Epithelial cell of prostate (primary cell): ENCODE data around the gene P3H2.
"Not testable (repeated sequence)": the region's sequence is repeated elsewhere in the genome, so short reads cannot be mapped to it uniquely, and the experiment has no call there.

Experiments used
- DNase-seq: peaks from one replicate; pipeline ENCODE4 v3.0.0-alpha.2; 2011; ENCODE audit warnings: low read depth, low spot score
- H3K27ac ChIP-seq: fragments of 450-650 bp; 2 replicates; pipeline ENCODE4 v1.5.1; 2017; ENCODE audit warnings: mild to moderate bottlenecking

P3H2 gene

DNA sequence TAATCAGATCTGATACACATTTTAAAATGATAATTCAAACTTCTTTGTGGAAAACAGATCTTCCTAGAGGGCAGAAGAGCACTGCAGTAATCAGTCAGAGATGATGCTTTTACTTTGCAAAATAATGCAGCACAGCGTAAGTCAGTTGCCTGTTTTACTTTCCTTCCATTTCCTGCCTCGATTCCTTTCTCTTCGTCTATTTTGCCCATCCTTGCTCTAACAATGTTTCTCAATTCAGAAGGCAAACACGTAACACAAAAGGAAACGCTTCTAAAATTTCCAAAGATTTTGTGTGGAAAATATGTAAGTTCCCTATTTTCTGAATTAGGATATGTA is 119.9 kb downstream of the P3H2 start:
- H3K27ac ChIP-seq = no peak overlapping the region
- no peak for DNase-seq

DNA sequence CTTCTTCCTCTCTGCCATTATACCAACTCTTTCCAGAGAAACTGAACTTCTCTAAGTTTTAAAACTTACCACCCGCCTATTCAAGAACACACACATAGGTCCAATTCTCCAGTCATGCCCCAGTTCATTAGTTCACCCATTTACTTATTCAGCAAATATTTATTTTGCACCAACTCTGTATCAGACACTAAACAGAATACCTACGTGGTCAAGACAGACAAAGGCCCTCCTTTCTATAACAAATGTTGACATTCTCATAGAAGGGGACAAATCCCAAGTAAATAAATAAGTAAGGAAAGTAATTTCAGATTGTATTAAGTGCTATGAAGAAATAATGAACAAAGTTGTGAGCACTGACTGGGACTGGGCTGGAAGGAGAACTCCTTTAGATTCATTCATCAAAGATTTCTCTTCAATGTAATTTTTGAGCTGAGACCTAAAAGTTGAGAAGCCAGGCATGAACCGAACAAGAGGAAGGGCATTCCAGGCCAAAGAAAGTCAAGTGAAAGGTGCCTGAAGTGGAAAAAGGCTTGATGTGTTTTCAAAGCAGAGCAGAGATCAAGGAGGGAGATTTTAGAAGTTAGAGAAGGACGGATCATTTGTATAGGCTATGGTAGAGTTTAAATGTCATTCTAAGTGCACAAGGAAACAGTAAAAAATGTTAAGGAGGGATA is 120.4 kb downstream of the P3H2 start:
- H3K27ac ChIP-seq = no peak overlapping the region
- DNase-seq = no peak

DNA sequence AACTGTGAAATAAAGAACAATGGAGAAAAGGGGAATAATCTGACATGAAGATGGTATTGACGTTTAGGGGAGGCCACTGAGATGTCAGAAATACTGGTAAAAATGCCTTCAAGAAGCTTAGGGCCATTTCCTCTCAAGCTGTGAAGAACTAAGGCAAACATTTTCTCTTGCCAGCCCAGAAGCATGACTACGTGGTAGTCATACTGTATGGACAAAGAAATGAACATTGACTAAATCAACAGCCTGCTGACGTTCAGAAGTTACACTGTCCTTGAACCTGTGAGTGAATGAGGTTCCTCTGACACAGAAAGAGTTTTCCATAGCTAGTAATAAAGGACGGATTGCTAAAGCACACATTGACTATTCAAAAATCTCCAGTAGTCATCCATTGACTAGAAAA is 121.0 kb downstream of the P3H2 start:
- DNase-seq = no peak
- no peak overlapping the region for H3K27ac ChIP-seq

DNA sequence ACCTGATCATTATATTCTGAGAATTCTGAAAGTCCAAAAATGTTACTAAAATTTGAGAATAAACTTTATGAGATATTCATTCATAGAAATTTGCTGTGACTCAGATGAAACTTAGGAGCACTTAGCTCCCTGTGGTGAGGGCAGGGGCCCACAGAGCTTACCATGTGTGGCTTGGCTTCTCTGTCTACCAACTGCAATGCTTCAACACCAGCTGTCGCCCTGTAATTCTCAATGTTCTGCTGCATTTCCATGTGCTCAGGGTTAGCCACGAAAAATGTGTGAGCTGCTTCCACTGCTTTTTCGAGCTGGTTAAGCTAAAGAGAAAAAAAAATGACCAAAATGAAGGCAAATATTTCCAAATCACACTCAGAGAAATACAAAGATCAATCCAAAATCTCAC is 125.6 kb downstream of the P3H2 start:
- DNase-seq = no peak
- H3K27ac ChIP-seq = no peak overlapping the region

DNA sequence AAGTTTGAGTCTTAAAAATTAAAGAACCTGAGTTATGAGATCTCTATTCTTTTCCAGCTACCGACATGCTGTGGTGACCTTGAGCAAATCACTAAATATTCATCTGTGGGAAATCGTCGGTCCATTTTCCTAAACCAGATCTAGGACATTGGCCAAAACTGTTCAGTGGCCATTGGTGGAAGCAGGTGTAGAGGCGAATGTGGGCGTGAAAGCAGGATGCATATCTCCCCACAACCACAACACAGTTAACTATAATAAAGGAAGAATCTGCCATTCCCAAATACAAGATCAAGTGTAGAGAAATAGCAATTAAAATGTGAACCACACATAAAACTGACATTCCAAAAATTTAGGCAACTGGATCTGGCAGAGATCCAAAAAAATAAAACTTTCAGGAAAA is 129.9 kb downstream of the P3H2 start:
- H3K27ac ChIP-seq = no peak overlapping the region
- no peak for DNase-seq

DNA sequence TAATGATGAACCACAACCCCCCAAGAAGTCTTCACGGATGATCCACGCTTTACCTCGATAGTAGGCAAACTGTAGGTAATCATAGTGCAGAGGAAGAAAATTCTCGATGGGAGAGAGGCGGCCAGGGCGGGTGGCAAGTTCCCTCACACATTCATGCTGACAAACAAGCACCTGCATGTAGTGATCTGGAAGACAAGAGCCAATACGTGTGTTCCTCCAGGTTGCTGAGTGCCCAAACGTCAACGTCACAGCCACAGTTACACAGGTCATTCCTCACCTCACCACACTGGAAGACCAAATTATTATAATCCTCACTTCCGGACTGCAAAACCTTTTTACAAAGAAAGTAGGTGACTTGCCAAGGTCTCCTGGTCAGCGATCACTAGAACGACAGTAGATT is 131.8 kb downstream of the P3H2 start:
- H3K27ac ChIP-seq = no peak overlapping the region
- DNase-seq = no peak

DNA sequence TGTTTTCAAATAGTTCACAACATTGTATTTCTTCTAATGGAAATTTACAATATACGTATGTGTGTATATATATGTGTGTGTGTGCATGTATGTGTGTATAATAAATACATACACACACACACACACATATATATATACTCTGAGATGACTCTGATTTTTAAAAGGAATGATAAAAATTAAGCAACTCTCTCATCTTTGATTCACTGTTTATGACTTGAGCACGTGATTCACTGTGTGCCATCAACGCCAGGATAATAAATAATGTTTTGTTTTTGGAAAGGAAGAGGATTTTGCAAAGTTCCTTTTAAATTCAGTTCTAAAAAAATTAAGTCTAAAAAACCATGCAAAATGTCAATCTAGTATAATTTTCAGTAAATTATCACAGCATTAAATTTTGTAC is 132.4 kb downstream of the P3H2 start:
- DNase-seq = no peak
- H3K27ac ChIP-seq = no peak overlapping the region

DNA sequence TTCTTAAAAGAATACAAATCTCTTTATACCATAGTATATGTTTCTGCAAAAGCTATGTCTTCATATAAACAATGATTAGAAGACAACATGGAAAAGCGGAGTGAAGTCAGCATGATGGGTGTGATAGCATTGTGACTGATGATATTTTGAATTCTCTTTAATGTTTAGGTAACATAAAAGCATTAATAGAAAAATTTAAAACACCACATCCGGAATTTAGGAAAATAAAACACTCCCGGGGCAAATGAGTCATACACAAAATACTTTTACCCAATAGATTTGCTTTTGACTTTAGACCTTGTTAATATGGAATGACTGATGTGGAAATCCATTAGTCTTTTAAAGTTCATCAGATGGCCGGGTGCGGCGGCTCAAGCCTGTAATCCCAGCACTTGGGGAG is 134.7 kb downstream of the P3H2 start:
- DNase-seq = no peak
- H3K27ac ChIP-seq = no peak overlapping the region

DNA sequence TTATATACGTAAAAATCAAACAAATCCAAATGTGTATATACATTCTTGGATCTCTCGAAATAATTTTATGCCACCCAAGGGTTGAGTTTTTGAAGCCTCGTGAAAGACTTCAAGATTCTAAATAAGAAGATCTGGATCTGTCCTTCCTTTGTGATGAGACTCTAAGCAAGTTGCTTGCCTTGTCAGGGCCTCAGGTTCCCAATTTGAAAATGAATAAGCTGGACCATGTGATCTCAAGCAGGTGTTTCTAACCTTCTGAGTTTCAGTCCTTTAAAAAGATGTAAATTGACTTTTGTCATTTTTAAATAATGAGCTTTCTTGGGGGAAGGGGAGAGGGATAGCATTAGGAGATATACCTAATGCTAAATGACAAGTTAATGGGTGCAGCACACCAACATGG is 137.1 kb downstream of the P3H2 start:
- no peak overlapping the region for H3K27ac ChIP-seq
- no peak for DNase-seq

DNA sequence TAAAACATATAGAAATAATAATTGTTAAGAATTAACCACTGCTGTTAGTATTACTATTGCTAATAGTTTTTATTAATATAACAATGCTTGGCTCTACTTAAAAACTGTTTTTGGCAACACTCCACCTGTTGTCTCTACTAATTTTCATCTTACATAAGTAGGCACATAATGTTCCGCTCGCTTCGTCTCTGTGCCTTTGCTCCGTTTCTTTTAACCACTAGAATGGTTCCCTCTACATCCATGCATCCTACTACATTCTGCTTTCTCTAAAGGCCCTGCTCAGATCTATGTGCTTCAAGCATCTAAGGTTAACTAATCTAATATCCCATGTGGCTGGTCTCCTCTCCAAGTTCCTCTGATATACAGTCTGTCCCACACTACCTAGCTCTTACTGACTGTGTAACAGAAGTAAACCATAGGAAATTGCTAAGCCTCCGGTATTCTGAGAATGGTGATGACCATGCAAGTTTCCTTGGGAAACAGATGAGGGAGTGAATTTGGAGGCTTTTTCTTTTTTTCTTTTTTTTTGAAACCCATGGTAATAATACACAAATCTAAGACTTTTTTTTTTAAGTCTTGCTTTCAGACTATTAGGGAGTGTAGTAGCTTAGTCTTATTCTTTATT is 138.3 kb downstream of the P3H2 start:
- DNase-seq = no peak
- no peak overlapping the region for H3K27ac ChIP-seq

DNA sequence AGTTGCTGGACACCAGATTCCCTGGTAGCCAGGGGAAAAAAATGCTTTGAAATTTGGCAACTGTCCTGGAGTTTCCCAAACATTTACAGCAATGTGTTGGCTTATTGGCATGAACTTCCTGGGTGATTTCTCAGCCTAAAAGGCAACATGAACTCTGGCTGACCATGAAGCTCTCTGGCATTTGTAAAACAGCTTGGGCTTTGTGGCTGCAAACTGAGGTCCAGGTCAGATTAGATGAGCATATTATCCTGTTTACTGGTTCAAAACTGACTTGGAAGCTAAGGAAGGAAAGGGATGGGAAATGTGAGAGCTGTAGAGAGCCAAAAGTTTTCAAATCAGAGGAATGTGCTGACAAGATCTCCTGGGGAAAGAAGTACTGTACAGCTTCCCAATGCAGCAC is 139.0 kb downstream of the P3H2 start:
- DNase-seq = no peak
- H3K27ac ChIP-seq = no peak overlapping the region

DNA sequence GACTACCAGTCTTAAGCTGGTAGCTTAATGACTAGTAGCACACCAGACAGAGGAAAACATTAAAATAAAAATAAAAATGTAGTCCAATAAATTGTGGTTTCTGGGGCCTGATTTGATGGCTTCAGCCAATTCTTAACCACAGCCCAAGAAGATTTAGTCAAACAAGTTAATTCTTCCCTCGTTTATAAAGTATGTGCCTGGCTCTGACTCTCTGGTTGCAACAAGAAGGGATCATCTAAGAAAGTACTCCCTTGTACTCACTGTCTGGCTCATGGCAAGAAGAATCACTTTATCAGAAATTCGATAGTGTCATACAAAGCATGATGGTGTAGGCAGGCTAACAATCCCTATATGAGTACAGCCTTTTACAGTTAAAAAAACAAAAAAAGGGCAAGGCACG is 141.9 kb downstream of the P3H2 start:
- no peak for DNase-seq
- no peak overlapping the region for H3K27ac ChIP-seq

DNA sequence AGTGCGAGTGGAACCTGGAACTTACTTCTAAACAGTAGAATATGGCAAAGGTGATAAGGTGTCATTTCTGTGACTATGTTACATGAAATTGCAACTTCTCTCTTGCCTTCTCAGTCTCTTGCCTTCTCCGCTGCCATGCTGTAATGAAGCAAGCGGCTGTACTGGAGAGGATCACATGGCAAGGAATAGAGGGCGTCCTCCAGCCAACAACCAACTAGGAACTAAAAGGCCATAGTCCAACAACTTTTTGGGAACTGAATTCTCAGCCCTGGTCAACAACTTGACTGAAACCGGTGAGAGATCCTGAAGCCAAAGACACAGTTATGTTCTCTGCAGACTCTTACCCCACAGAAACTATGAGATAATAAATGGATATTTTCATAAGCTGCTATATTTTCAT is 143.5 kb downstream of the P3H2 start:
- H3K27ac ChIP-seq = no peak overlapping the region
- DNase-seq = no peak

DNA sequence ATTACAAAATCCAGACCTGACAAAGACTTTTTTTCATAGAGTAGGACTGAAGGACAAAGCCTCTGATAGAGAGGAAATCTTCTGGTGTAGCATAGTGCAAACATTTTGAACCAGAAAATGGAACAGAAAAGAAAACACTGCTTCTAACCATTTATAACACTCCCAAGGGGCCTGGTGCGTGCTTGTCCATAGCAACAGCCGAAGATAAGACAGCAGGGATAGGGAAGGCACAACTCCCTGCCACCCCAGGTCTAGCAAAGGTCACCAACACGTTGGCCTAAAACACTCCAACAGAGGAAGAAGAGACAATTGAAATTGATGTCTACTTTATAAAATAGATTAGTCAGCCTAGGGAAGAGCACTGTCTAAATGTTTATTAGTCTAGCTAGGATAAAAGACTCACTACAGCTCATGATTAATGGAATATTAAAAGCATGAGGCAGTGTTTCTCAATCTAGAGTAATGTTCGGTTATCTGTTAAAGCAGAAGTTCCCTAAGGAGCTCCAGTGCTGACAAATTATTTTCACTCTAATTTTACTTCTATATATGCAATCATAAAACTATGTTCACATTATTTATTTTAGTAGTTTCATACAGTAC is 145.2 kb downstream of the P3H2 start:
- no peak for DNase-seq
- H3K27ac ChIP-seq = no peak overlapping the region

DNA sequence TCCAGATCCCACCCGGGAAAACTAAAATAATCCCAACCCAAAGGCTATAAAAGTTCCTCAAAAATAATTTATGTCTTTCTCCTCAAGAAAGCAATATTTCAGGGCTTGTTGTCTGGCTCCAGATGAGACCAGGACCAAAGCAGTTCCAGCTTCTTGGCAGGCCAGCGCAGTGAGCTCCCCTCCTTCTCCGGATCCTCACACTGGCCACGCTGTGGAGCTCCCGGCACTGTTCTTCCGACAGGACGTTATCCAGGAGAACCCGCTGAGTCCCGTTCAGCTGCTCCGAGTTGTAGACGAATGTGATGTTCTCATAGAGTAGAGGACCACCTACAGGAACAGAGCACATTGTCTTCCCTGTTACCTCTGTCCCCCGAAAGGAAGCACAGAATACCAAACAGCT is 146.3 kb downstream of the P3H2 start:
- no peak for DNase-seq
- H3K27ac ChIP-seq = no peak overlapping the region

DNA sequence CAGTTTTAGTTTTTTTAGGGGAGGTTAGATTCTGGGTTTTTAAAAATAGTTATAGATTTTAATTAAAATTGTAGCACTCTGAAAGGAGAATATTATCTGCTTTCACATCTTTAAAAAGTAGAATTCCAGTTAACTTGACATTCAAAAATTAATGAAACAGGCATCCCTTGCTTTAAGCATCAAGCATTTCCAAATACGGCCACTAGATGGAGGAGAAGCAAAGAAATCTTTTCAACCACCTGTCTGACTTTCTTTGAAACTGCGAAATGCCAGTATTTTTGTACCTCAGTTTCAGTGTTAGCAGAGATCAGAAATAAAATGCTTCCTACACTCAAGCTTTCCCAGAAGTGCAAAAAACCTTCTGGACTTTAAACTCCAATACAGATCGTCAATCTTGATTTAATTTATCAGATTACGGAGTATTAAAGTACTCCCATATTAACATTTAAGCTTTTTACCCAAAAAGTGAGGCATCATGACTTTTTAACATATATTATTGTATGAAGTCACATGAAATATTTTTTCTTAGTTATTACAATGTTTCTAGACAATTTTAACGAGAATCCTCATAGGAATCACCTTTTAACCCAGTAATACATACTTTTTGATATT is 153.3 kb downstream of the P3H2 start:
- DNase-seq = no peak
- H3K27ac ChIP-seq = no peak overlapping the region

DNA sequence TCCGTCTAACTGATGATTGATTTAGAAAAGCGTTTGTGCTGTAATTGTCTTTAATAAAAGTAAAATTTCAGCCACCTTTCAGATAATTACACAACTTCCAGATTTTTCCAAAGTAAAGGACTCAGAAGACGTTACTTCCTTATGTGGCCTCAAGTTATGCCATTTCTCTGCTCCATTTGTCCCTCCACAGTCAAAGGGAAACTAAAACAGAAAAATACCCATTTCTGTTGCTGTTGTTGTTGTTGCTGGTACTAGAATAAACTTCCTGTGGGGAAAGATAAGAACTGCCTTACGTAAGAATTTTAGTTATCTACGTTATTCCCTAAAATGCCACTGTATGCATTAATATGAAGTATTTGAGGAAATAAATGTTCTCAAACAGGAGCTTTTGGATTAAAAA is 153.9 kb downstream of the P3H2 start:
- no peak for DNase-seq
- H3K27ac ChIP-seq = no peak overlapping the region

DNA sequence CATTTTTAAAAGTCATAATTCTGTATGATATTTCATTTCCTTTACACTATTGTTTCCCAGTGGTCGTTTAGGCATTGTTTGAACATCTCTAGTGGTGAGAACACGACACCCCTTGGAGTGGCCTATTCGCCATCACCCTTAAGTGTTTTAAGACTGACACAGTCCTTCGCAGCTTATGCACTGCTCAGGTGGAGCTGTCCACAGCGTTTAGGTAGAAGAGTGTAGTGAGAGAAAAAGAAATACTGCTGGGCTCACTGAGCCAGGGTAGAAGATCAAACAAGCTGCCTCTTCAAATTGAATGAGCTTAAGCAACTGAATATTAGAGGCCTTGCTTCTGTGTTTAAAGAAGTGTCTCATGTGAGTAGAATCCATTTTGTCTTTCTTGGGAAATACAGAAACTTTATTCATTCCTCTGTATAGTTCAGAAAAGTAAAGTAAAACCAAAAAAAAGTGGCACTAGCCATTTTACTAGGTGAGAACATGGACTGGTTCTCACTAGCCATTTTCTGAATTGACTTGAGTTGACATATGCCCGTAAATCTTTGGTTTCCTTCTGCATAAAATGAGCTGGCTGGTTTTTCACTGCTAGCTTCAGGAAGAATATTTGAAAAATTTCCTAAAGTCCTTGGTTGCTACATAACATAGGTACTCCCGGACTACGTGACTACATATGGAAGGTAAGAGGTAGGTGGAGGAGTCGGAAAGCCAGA is 155.9 kb downstream of the P3H2 start:
- DNase-seq = no peak
- H3K27ac ChIP-seq = no peak overlapping the region

DNA sequence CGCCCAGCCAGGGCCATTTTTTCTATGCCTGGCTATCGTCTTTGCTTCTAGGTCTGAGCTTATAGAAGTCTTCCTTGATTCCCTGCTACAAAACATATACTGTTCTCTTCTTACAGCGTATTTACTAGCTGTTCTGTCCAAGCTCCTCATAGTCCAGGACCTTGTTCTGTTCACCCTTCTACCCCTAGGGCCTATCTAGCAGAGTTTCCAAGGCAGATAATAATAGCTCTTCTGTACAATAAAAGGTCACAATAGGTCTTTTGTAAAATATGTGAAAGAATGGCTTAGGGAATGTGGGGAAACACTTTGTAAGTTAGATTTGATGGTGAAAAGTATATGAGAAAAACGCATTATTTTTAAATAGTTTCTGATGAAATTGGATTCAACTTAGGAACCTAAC is 158.2 kb downstream of the P3H2 start:
- no peak overlapping the region for H3K27ac ChIP-seq
- no peak for DNase-seq

DNA sequence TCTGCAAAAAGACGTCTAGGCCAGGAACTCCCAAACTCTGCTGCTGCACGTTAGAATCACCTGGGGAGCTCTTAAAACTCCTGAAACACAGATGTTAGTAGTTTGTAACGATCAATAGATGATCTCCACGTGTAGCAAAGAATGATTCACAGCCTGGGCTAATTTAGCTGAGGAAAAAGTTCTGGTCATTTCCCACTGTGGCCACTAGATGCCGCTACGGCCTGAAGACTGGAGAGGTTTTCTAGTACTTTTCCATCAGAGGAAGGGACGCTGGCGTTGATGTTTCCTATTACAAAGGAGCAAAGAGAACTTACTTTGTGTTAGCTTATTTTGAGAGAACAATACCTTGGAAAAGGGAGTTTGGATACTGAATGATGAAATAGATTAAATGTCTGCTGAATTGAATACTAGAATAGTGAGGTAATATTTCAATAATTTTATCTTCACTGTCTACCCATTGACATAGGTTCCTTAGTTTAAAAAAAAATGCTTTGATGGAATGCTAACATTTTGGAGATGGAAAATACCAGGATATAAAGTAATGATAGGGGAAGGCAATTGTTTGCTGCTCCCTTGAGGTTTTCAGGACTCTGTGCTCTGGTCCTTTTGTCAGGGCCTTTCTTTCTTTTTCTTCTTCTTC is 159.1 kb downstream of the P3H2 start:
- no peak for DNase-seq
- no peak overlapping the region for H3K27ac ChIP-seq

DNA sequence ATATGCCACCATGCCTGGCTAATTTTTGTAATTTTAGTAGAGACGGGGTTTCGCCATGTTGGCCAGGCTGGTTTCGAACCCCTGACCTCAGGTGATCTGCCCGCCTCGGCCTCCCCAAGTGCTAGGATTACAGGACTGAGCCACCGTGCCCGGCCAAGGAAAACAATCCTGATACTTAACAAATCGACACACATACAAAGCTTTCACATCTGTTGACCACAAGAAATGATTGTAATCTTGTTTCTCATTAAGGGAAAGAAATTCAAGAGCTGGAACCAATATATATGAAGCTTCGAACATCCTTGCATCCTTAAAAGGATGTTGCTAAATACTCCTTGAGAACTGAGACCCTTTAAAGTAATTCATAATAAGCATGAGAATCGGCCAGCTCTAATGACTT is 159.6 kb downstream of the P3H2 start:
- not testable (repeated sequence) for H3K27ac ChIP-seq, DNase-seq
